ENCODE measurements around the gene HOOK2.

Gene HOOK2

GRCh38 chr19:12759686-12760085, 15.7 kb downstream of the HOOK2 start:
- no peak for TF ChIP-seq ZNF274 (IDR thresholded peaks at IDR 0.05; ENCODE audit: low read depth, low read length)
- no peak overlapping the region for H3K4me3 ChIP-seq (ENCODE audit: low read length)

GRCh38 chr19:12757544-12758274, 17.6 kb downstream of the HOOK2 start:
- H3K4me3 ChIP-seq (ENCODE audit: low read length), result no peak overlapping the region; the same call in 1 of the 2 replicates
- no peak for TF ChIP-seq ZNF274 (IDR thresholded peaks at IDR 0.05; ENCODE audit: low read depth, low read length)

GRCh38 chr19:12756150-12756883, 19.0 kb downstream of the HOOK2 start:
- H3K4me3 ChIP-seq (ENCODE audit: low read length), result no peak overlapping the region
- no peak for TF ChIP-seq ZNF274 (IDR thresholded peaks at IDR 0.05; ENCODE audit: low read depth, low read length)

GRCh38 chr19:12754465-12755196, 20.7 kb downstream of the HOOK2 start:
- no peak for TF ChIP-seq ZNF274 (IDR thresholded peaks at IDR 0.05; ENCODE audit: low read depth, low read length)
- no peak overlapping the region for H3K4me3 ChIP-seq (ENCODE audit: low read length)

GRCh38 chr19:12752056-12752781, 23.1 kb downstream of the HOOK2 start:
- TF ChIP-seq ZNF274 (IDR thresholded peaks at IDR 0.05; ENCODE audit: low read depth, low read length), result no peak
- H3K4me3 ChIP-seq (ENCODE audit: low read length), result no peak overlapping the region

- H3K4me3 ChIP-seq (ENCODE audit: low read length), result no peak within 1 kb of the TSS
- no peak for TF ChIP-seq ZNF274 (IDR thresholded peaks at IDR 0.05; ENCODE audit: low read depth, low read length)
Observed at GRCh38 chr19:12751635-12752034, 23.7 kb downstream of the HOOK2 start, which contains the start of gene BEST2. BEST2 (plus strand) TSS chr19:12751791; CDS start chr19:12752593, 802 bp downstream.

- H3K4me3 ChIP-seq (ENCODE audit: low read length), result no peak overlapping the region
- TF ChIP-seq ZNF274 (IDR thresholded peaks at IDR 0.05; ENCODE audit: low read depth, low read length), result no peak
Observed at GRCh38 chr19:12750851-12751250, 24.5 kb downstream of the HOOK2 start.

GRCh38 chr19:12749938-12750521, 25.3 kb downstream of the HOOK2 start:
- TF ChIP-seq ZNF274 (IDR thresholded peaks at IDR 0.05; ENCODE audit: low read depth, low read length), result no peak
- no peak overlapping the region for H3K4me3 ChIP-seq (ENCODE audit: low read length)

GRCh38 chr19:12748489-12748888, 26.9 kb downstream of the HOOK2 start:
- no peak for TF ChIP-seq ZNF274 (IDR thresholded peaks at IDR 0.05; ENCODE audit: low read depth, low read length)
- no peak overlapping the region for H3K4me3 ChIP-seq (ENCODE audit: low read length)

GRCh38 chr19:12745166-12745897, 30.0 kb downstream of the HOOK2 start:
- no peak overlapping the region for H3K4me3 ChIP-seq (ENCODE audit: low read length)
- no peak for TF ChIP-seq ZNF274 (IDR thresholded peaks at IDR 0.05; ENCODE audit: low read depth, low read length)

- peak overlapping the region; percentile 95 for H3K4me3 ChIP-seq (ENCODE audit: low read length)
- no peak for TF ChIP-seq ZNF274 (IDR thresholded peaks at IDR 0.05; ENCODE audit: low read depth, low read length)
Observed at GRCh38 chr19:12737835-12738351, 37.5 kb downstream of the HOOK2 start.

- no peak for TF ChIP-seq ZNF274 (IDR thresholded peaks at IDR 0.05; ENCODE audit: low read depth, low read length)
- peak within 1 kb of the TSS; percentile 95 for H3K4me3 ChIP-seq (ENCODE audit: low read length)
Observed at GRCh38 chr19:12736995-12737834, 38.1 kb downstream of the HOOK2 start, which contains the start of gene GET3. GET3 (plus strand) TSS chr19:12737497; CDS start chr19:12737506, 9 bp downstream.

All from GM08714 (cell line).